H4 (cell line): ENCODE data around the gene LZTFL1. TPM values are rescaled to one million over a fixed set of nuclear protein-coding genes. Genes with fewer than 3 reads are reported as not detected.

Source experiments
- total RNA-seq: library from RNA; depleted of rRNA; stranded (reverse); fragments of >200 nt; shearing (Covaris generic); gene quantifications from 2 replicates; pipeline ENCODE4 v1.2.3, GENCODE V29; 2014; rRNA removed

LZTFL1 gene
- total RNA-seq, 1 experiment from 2014 or later, result 10.1 TPM

Other genes with a start within 250 kb of the LZTFL1 start
- gene LIMD1, start 247.4 kb downstream of the LZTFL1 start, total RNA-seq, result 3.3 and 4.0 TPM in 2 replicates
- 16.3 and 23.0 TPM in 2 replicates for gene SACM1L, start 152.7 kb downstream of the LZTFL1 start, total RNA-seq
- not detected in 2 replicates for gene SLC6A20, start 45.6 kb downstream of the LZTFL1 start, total RNA-seq
- gene CCR9, start 44.4 kb upstream of the LZTFL1 start, total RNA-seq, result not detected in 2 replicates
- gene CXCR6, start 101.3 kb upstream of the LZTFL1 start, total RNA-seq, result not detected in 2 replicates
- 3.7 and 4.3 TPM in 2 replicates for gene FYCO1, start 153.7 kb upstream of the LZTFL1 start, total RNA-seq
- not detected in 2 replicates for gene XCR1, start 185.4 kb upstream of the LZTFL1 start, total RNA-seq